Loucy (cell line): Measurements from ENCODE around the gene RPL13.

Source experiments
- H2AFZ ChIP-seq: fragments of 200-600 bp; sonication (generic); 2 replicates; pipeline ENCODE4 v1.6.0; 2016; ENCODE audit warnings: antibody characterized with exemption, mild to moderate bottlenecking, low read length, moderate library complexity
- H3F3A ChIP-seq: fragments of 200-600 bp; 2 replicates; pipeline ENCODE4 v1.6.0; 2016; ENCODE audit warnings: antibody characterized with exemption, low read depth, mild to moderate bottlenecking
- H3K27me3 ChIP-seq: fragments of 200-600 bp; sonication (generic); 2 replicates; pipeline ENCODE4 v1.6.1; 2014; ENCODE audit warnings: low read length, mild to moderate bottlenecking; ENCODE audit not compliant: insufficient read depth, poor library complexity, severe bottlenecking
- H3K36me3 ChIP-seq: fragments of 200-600 bp; sonication (generic); 2 replicates; pipeline ENCODE4 v1.6.1; 2016; ENCODE audit warnings: low read length; ENCODE audit not compliant: insufficient read depth
- H3K4me1 ChIP-seq: fragments of 200-600 bp; sonication (generic); 2 replicates; pipeline ENCODE4 v1.5.1; 2014; ENCODE audit warnings: low read length, mild to moderate bottlenecking; ENCODE audit not compliant: insufficient read depth, poor library complexity, severe bottlenecking
- H3K4me2 ChIP-seq: fragments of 200-600 bp; sonication (generic); 2 replicates; pipeline ENCODE4 v1.6.0; 2014; ENCODE audit warnings: antibody characterized with exemption, low read length, low read depth, mild to moderate bottlenecking; ENCODE audit not compliant: poor library complexity, severe bottlenecking
- H3K4me3 ChIP-seq: fragments of 200-600 bp; sonication (generic); 2 replicates; pipeline ENCODE4 v1.5.1; 2014; ENCODE audit warnings: low read length, mild to moderate bottlenecking, mixed read lengths; ENCODE audit not compliant: poor library complexity, severe bottlenecking
- H3K79me2 ChIP-seq: fragments of 200-600 bp; sonication (generic); 2 replicates; pipeline ENCODE4 v1.6.1; 2014; ENCODE audit warnings: low read length; ENCODE audit not compliant: insufficient read depth
- H3K9ac ChIP-seq: fragments of 200-600 bp; sonication (generic); 2 replicates; pipeline ENCODE4 v1.6.0; 2014; ENCODE audit warnings: mild to moderate bottlenecking, low read depth, low read length, moderate library complexity; ENCODE audit not compliant: poor library complexity, severe bottlenecking
- H3K9me2 ChIP-seq: fragments of 200-600 bp; sonication (generic); replicated peaks from 2 replicates; pipeline ENCODE4 v1.6.1; 2016; ENCODE audit warnings: low read depth, low read length, mixed read lengths
- H3K9me3 ChIP-seq: fragments of 200-600 bp; sonication (generic); 2 replicates; pipeline ENCODE4 v1.6.1; 2014; ENCODE audit warnings: mild to moderate bottlenecking, antibody characterized with exemption, low read length, low read depth; ENCODE audit not compliant: insufficient read depth
- H4K20me1 ChIP-seq: fragments of 200-600 bp; sonication (generic); 2 replicates; pipeline ENCODE4 v1.6.0; 2014; ENCODE audit warnings: antibody characterized with exemption, low read length, mild to moderate bottlenecking; ENCODE audit not compliant: insufficient read depth, poor library complexity, severe bottlenecking
- EZH2phosphoT487 ChIP-seq: fragments of 200-600 bp; IDR thresholded peaks from 2 replicates; pipeline ENCODE4 v1.6.1; 2018; ENCODE audit warnings: antibody characterized with exemption, mild to moderate bottlenecking, moderate library complexity, borderline replicate concordance
- TF ChIP-seq, protein P1 (sequence below): fragments of 200-600 bp; sonication (generic); conservative IDR thresholded peaks from 2 replicates; pipeline ENCODE4 v1.5.1; 2014; ENCODE audit warnings: mild to moderate bottlenecking, antibody characterized with exemption, low read length

The RPL13 gene

DNA sequence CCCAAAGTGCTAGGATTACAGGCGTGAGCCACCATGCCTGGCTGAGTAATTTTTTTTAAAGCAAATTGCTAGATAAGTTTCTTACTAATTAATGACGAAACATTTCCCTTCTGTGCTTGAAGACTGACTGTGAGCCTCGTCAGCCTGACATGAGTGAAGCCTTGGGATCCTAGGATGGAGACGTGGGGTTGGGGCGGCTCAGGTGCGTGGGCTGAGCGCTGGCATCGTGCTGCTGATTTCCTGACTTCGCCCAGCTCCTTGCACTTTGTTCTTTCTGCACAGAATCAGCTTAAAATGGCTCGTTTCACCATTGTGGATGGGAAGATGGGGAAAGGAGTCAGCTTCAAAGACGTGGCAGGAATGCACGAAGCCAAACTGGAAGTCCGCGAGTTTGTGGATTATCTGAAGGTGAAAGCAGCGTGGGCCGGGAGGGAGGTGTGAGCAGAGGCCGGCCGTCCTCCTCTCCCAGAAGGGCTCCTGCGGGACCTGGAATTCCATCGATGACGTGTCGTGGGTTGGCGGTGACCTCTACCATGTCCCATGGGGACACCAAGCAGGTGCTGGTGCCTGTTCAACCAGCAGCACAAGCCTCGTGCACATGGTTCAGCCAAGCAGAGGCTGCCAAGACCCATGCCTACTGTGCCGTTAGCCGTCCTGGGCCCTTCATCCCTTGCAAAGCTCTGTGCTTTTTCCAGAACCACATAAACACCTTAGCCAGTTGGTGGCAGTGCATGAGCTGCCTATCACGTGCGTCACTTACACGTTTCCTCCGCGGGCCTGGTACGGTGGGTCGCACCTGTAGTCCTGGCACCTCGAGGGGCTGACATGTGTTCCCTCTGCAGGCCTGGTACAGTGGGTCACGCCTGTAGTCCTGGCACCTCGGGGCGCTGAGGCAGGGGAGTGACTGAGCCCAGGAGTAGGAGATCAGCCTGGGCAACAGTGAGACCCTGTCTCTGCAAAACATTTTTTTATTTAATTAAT lies 29.8 kb upstream of the RPL13 start:
- Histone ChIP-seq H3K4me2 (no peak overlapping the region), H3F3A (no peaks in the 10 kb centered on the region), H2AFZ (no peak overlapping the region), H3K9me3 (no peaks in the 10 kb centered on the region), H3K79me2 (no peaks in the 10 kb centered on the region), H3K27me3 (no peaks in the 10 kb centered on the region), H4K20me1 (no peaks in the 10 kb centered on the region), H3K4me1 (no peaks in the 10 kb centered on the region), H3K36me3 (peaks cover 7% of the 10 kb centered on the region; the same call in 1 of the 2 replicates), H3K4me3 (no peak overlapping the region), H3K9me2 (no peaks in the 10 kb centered on the region), H3K9ac (no peak overlapping the region)
- TF ChIP-seq, protein P1, sequence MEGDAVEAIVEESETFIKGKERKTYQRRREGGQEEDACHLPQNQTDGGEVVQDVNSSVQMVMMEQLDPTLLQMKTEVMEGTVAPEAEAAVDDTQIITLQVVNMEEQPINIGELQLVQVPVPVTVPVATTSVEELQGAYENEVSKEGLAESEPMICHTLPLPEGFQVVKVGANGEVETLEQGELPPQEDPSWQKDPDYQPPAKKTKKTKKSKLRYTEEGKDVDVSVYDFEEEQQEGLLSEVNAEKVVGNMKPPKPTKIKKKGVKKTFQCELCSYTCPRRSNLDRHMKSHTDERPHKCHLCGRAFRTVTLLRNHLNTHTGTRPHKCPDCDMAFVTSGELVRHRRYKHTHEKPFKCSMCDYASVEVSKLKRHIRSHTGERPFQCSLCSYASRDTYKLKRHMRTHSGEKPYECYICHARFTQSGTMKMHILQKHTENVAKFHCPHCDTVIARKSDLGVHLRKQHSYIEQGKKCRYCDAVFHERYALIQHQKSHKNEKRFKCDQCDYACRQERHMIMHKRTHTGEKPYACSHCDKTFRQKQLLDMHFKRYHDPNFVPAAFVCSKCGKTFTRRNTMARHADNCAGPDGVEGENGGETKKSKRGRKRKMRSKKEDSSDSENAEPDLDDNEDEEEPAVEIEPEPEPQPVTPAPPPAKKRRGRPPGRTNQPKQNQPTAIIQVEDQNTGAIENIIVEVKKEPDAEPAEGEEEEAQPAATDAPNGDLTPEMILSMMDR = no peak
- no peak for TF ChIP-seq EZH2phosphoT487

DNA sequence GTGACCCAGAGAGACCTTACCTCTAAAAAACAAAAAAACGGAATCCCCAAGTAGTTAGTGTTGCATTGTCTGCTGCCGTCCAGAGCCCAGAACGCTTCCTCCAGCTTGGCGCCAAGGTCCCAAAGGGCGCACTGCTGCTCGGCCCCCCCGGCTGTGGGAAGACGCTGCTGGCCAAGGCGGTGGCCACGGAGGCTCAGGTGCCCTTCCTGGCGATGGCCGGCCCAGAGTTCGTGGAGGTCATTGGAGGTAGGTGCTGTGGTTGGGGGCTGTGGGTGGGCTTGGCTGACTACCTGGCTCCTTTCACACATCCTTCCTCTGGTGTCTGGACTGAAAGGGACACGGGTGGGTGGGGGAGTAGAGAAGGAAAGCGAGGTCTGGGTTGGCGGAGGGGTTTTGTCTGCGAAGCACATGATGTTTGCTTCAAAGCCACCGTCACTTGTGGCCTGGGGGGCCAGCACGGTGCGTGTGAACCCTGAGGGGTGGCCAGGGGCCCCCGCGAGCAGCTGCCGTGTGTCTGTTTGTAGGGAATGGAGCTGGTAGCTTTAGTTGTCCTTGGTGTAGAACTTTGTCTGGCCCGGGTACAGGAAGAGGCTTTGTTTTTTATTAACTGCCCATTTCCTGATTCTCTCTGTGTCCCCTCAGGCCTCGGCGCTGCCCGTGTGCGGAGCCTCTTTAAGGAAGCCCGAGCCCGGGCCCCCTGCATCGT lies 28.5 kb upstream of the RPL13 start:
- Histone ChIP-seq H3K4me3 (no peak overlapping the region), H4K20me1 (no peaks in the 10 kb centered on the region), H3K4me2 (no peak overlapping the region), H3K79me2 (no peaks in the 10 kb centered on the region), H3K9me3 (no peaks in the 10 kb centered on the region), H3K27me3 (no peaks in the 10 kb centered on the region), H3K36me3 (no peaks in the 10 kb centered on the region; the same call in 1 of the 2 replicates), H3K9ac (no peak overlapping the region), H3K4me1 (no peaks in the 10 kb centered on the region), H2AFZ (no peak overlapping the region), H3K9me2 (no peaks in the 10 kb centered on the region), H3F3A (no peaks in the 10 kb centered on the region)
- no peak for TF ChIP-seq EZH2phosphoT487
- TF ChIP-seq, protein P1 = no peak

DNA sequence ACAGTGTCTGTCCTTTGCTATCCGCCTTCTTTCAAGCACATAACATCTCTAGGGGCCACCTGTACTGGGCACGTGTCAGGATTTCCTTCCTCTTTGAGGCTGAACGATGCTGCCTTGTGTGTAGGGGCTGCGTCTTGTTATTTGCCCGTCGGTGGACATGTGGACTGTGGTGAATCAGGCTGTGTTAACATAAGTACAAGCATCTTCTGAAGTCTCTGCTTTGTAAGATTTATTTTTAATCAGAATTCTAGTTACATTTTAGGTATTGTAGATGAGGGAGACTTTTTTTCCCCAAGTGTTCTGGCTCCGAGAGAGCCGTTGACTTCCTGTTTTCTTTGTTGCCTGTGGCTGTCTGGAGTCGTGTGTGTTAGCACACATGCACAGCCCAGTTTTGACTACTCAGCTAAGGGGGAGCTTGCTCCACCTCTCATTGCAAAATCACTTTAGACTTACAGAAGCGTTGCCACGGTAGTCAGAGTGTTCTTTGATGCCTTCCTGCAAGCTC lies 26.2 kb upstream of the RPL13 start:
- H4K20me1 ChIP-seq = no peaks in the 10 kb centered on the region
- H3K4me3 ChIP-seq = no peak overlapping the region
- H3K4me1 ChIP-seq = no peaks in the 10 kb centered on the region
- no peaks in the 10 kb centered on the region for H3K27me3 ChIP-seq
- H3K9me3 ChIP-seq = no peaks in the 10 kb centered on the region
- TF ChIP-seq, protein P1 = no peak
- H3K9ac ChIP-seq = no peak overlapping the region
- no peaks in the 10 kb centered on the region for H3K9me2 ChIP-seq
- H2AFZ ChIP-seq = no peak overlapping the region
- no peak overlapping the region for H3K4me2 ChIP-seq
- no peaks in the 10 kb centered on the region for H3K79me2 ChIP-seq
- H3F3A ChIP-seq = no peaks in the 10 kb centered on the region
- H3K36me3 ChIP-seq = no peaks in the 10 kb centered on the region; the same call in 1 of the 2 replicates
